ENCODE measurements around the gene NSRP1.

NSRP1 gene

GRCh38 chr17:30091771-30092170, 24.8 kb upstream of the NSRP1 start:
- no peak for DNase-seq (ENCODE audit: insufficient read length, low spot score)
- no peak for FAIRE-seq
- TF ChIP-seq POLR2A (IDR thresholded peaks at IDR 0.05; ENCODE audit: low read depth, low read length): no peak
- no peak for TF ChIP-seq POU2F2 (IDR thresholded peaks at IDR 0.05; ENCODE audit: low read depth, low read length)
- no peak for TF ChIP-seq POLR2AphosphoS5 (IDR thresholded peaks at IDR 0.05; ENCODE audit: low read depth, low read length)
- TF ChIP-seq SPI1 (IDR thresholded peaks at IDR 0.05; ENCODE audit: low read depth, low read length): no peak
- TF ChIP-seq TAF1 (IDR thresholded peaks at IDR 0.05; ENCODE audit: low read depth, low read length): no peak
- no peak for TF ChIP-seq PAX5 (IDR thresholded peaks at IDR 0.05; ENCODE audit: insufficient read depth, low read length, severe bottlenecking)

GRCh38 chr17:30092886-30093285, 23.7 kb upstream of the NSRP1 start:
- no peak for TF ChIP-seq POLR2AphosphoS5 (IDR thresholded peaks at IDR 0.05; ENCODE audit: low read depth, low read length)
- TF ChIP-seq POU2F2 (IDR thresholded peaks at IDR 0.05; ENCODE audit: low read depth, low read length): no peak
- no peak for TF ChIP-seq SPI1 (IDR thresholded peaks at IDR 0.05; ENCODE audit: low read depth, low read length)
- TF ChIP-seq PAX5 (IDR thresholded peaks at IDR 0.05; ENCODE audit: insufficient read depth, low read length, severe bottlenecking): no peak
- no peak for TF ChIP-seq TAF1 (IDR thresholded peaks at IDR 0.05; ENCODE audit: low read depth, low read length)
- no peak for TF ChIP-seq POLR2A (IDR thresholded peaks at IDR 0.05; ENCODE audit: low read depth, low read length)
- DNase-seq (ENCODE audit: insufficient read length, low spot score) (no peak), FAIRE-seq (no peak)

- FAIRE-seq (peak; percentile 76), DNase-seq (ENCODE audit: insufficient read length, low spot score) (peak; percentile 51)
- TF ChIP-seq SPI1 (IDR thresholded peaks at IDR 0.05; ENCODE audit: low read depth, low read length): no peak
- no peak for TF ChIP-seq PAX5 (IDR thresholded peaks at IDR 0.05; ENCODE audit: insufficient read depth, low read length, severe bottlenecking)
- TF ChIP-seq POU2F2 (IDR thresholded peaks at IDR 0.05; ENCODE audit: low read depth, low read length): no peak
- no peak for TF ChIP-seq POLR2A (IDR thresholded peaks at IDR 0.05; ENCODE audit: low read depth, low read length)
- TF ChIP-seq TAF1 (IDR thresholded peaks at IDR 0.05; ENCODE audit: low read depth, low read length): no peak
- no peak for TF ChIP-seq POLR2AphosphoS5 (IDR thresholded peaks at IDR 0.05; ENCODE audit: low read depth, low read length)
These were observed 23.0 kb upstream of the NSRP1 start for GRCh38 chr17:30093463-30094147.

- DNase-seq (ENCODE audit: insufficient read length, low spot score) (no peak), FAIRE-seq (no peak)
- TF ChIP-seq POLR2AphosphoS5 (IDR thresholded peaks at IDR 0.05; ENCODE audit: low read depth, low read length) (no peak), POU2F2 (IDR thresholded peaks at IDR 0.05; ENCODE audit: low read depth, low read length) (no peak)
These were observed 20.9 kb upstream of the NSRP1 start for GRCh38 chr17:30095507-30096244.

GRCh38 chr17:30101686-30102390, 14.8 kb upstream of the NSRP1 start:
- no peak for TF ChIP-seq TAF1 (IDR thresholded peaks at IDR 0.05; ENCODE audit: low read depth, low read length)
- TF ChIP-seq SPI1 (IDR thresholded peaks at IDR 0.05; ENCODE audit: low read depth, low read length): no peak
- TF ChIP-seq POU2F2 (IDR thresholded peaks at IDR 0.05; ENCODE audit: low read depth, low read length): no peak
- no peak for TF ChIP-seq PAX5 (IDR thresholded peaks at IDR 0.05; ENCODE audit: insufficient read depth, low read length, severe bottlenecking)
- no peak for TF ChIP-seq POLR2AphosphoS5 (IDR thresholded peaks at IDR 0.05; ENCODE audit: low read depth, low read length)
- TF ChIP-seq POLR2A (IDR thresholded peaks at IDR 0.05; ENCODE audit: low read depth, low read length): no peak

GRCh38 chr17:30103921-30104320, 12.7 kb upstream of the NSRP1 start:
- no peak for FAIRE-seq
- TF ChIP-seq POU2F2 (IDR thresholded peaks at IDR 0.05; ENCODE audit: low read depth, low read length): no peak
- no peak for TF ChIP-seq POLR2AphosphoS5 (IDR thresholded peaks at IDR 0.05; ENCODE audit: low read depth, low read length)
- TF ChIP-seq PAX5 (IDR thresholded peaks at IDR 0.05; ENCODE audit: insufficient read depth, low read length, severe bottlenecking): no peak
- no peak for TF ChIP-seq POLR2A (IDR thresholded peaks at IDR 0.05; ENCODE audit: low read depth, low read length)
- no peak for TF ChIP-seq SPI1 (IDR thresholded peaks at IDR 0.05; ENCODE audit: low read depth, low read length)
- no peak for TF ChIP-seq TAF1 (IDR thresholded peaks at IDR 0.05; ENCODE audit: low read depth, low read length)
- DNase-seq (ENCODE audit: insufficient read length, low spot score): no peak

More at GRCh38 chr17:30101686-30102390, 14.8 kb upstream of the NSRP1 start:
- DNase-seq (ENCODE audit: insufficient read length, low spot score): no peak
- no peak for FAIRE-seq

GRCh38 chr17:30104575-30105339, 11.9 kb upstream of the NSRP1 start:
- FAIRE-seq (peak; percentile 90), DNase-seq (ENCODE audit: insufficient read length, low spot score) (no peak)
- peak; percentile 23; the same call in 1 of the 2 replicates for TF ChIP-seq SPI1 (IDR thresholded peaks at IDR 0.05; ENCODE audit: low read depth, low read length)
- no peak for TF ChIP-seq POLR2A (IDR thresholded peaks at IDR 0.05; ENCODE audit: low read depth, low read length)

- TF ChIP-seq POLR2AphosphoS5 (IDR thresholded peaks at IDR 0.05; ENCODE audit: low read depth, low read length): no peak
- TF ChIP-seq PAX5 (IDR thresholded peaks at IDR 0.05; ENCODE audit: insufficient read depth, low read length, severe bottlenecking): no peak
- no peak for TF ChIP-seq SPI1 (IDR thresholded peaks at IDR 0.05; ENCODE audit: low read depth, low read length)
- no peak for TF ChIP-seq TAF1 (IDR thresholded peaks at IDR 0.05; ENCODE audit: low read depth, low read length)
- TF ChIP-seq POU2F2 (IDR thresholded peaks at IDR 0.05; ENCODE audit: low read depth, low read length): no peak
- TF ChIP-seq POLR2A (IDR thresholded peaks at IDR 0.05; ENCODE audit: low read depth, low read length): no peak
- DNase-seq (ENCODE audit: insufficient read length, low spot score): no peak
- FAIRE-seq: peak; percentile 76
These were observed 3.8 kb upstream of the NSRP1 start for GRCh38 chr17:30112794-30113193.

- TF ChIP-seq POLR2AphosphoS5 (IDR thresholded peaks at IDR 0.05; ENCODE audit: low read depth, low read length) (no peak), POU2F2 (IDR thresholded peaks at IDR 0.05; ENCODE audit: low read depth, low read length) (no peak), TAF1 (IDR thresholded peaks at IDR 0.05; ENCODE audit: low read depth, low read length) (no peak), PAX5 (IDR thresholded peaks at IDR 0.05; ENCODE audit: insufficient read depth, low read length, severe bottlenecking) (no peak), POLR2A (IDR thresholded peaks at IDR 0.05; ENCODE audit: low read depth, low read length) (no peak), SPI1 (IDR thresholded peaks at IDR 0.05; ENCODE audit: low read depth, low read length) (no peak)
- FAIRE-seq (peak; percentile 80), DNase-seq (ENCODE audit: insufficient read length, low spot score) (no peak)
These were observed 3.4 kb upstream of the NSRP1 start for GRCh38 chr17:30113213-30113612.
